Astrocyte of the spinal cord (primary cell): ENCODE measurements around the gene CACNA1F.
A peak's percentile ranks its signal among the peaks of the same experiment; 100 is the strongest.

Experiments
- DNase-seq: peaks from one replicate; pipeline ENCODE4 v3.0.0; 2011; ENCODE audit warnings: low read depth, low spot score
- H3K4me3 ChIP-seq: 2 replicates; pipeline ENCODE4 v1.5.1; 2011; ENCODE audit warnings: low read depth, mild to moderate bottlenecking, low read length, moderate library complexity
- CTCF ChIP-seq: IDR thresholded peaks from 2 replicates; pipeline ENCODE4 v1.5.1; 2012; ENCODE audit warnings: low read depth, mild to moderate bottlenecking, low read length, inconsistent platforms
- in situ Hi-C: cut with HindIII; loops from 2 replicates; pipeline ENCODE4 v1.10.0; 2017; ENCODE audit warnings: low sequenced_read_pairs

Gene CACNA1F

GRCh38 chrX:49268702-49269009, 35.5 kb upstream of the CACNA1F start:
- DNase-seq = no peak
- TF ChIP-seq CTCF = no peak
- in situ Hi-C loops = no loop called here
- peak overlapping the region; percentile 64 for H3K4me3 ChIP-seq

GRCh38 chrX:49266523-49267445, 33.6 kb upstream of the CACNA1F start:
- DNase-seq = no peak
- in situ Hi-C loops = no loop called here
- no peak for TF ChIP-seq CTCF
- no peak overlapping the region for H3K4me3 ChIP-seq

GRCh38 chrX:49264460-49264859, 31.3 kb upstream of the CACNA1F start, which contains the start of gene FOXP3:
Gene FOXP3 (minus strand): TSS chrX:49264710. CDS start chrX:49258505, 6,205 bp downstream.
- in situ Hi-C loops = no loop called here
- TF ChIP-seq CTCF = no peak
- DNase-seq = no peak
- no peak within 1 kb of the TSS for H3K4me3 ChIP-seq

GRCh38 chrX:49263631-49264030, 30.5 kb upstream of the CACNA1F start:
- no peak for DNase-seq
- in situ Hi-C loops = no loop called here
- TF ChIP-seq CTCF = no peak
- H3K4me3 ChIP-seq = no peak overlapping the region

GRCh38 chrX:49262603-49263002, 29.5 kb upstream of the CACNA1F start:
- no peak for DNase-seq
- in situ Hi-C loops = no loop called here
- H3K4me3 ChIP-seq = no peak overlapping the region
- no peak for TF ChIP-seq CTCF

GRCh38 chrX:49260221-49260985, 27.3 kb upstream of the CACNA1F start:
- no peak for TF ChIP-seq CTCF
- in situ Hi-C loops = no loop called here
- DNase-seq = no peak
- no peak overlapping the region for H3K4me3 ChIP-seq
